Measurements from ENCODE around the gene RAB39B. TPM values are rescaled to one million over a fixed set of nuclear protein-coding genes. Genes with fewer than 3 reads are reported as not detected.
"Not testable (repeated sequence)": the region's sequence is repeated elsewhere in the genome, so short reads cannot be mapped to it uniquely, and the experiment has no call there.

The RAB39B gene
- total RNA-seq, 3 donors from 2014 or later = 0.32 to 1.3 (median 0.73) TPM

DNA sequence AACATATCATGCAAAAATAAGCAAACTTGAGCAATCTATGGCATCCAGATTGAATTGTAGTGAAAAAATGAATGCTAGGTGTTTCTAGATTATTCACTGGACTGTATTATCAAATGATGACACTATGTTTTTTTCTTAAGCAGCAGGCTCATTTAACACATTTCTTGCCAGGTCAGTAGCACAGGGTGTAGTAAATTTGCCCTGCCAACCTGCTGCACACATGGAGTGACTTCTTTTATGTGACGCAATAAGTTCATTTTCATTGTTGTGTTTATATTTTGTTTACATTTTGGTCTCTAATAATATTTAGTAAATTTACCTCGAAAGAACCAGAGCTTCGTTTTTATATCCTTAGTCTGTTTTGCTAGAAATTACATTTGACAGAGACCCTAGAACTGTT is 38.5 kb downstream of the RAB39B start:
- H3K36me3 ChIP-seq = no peaks in the 10 kb centered on the region

DNA sequence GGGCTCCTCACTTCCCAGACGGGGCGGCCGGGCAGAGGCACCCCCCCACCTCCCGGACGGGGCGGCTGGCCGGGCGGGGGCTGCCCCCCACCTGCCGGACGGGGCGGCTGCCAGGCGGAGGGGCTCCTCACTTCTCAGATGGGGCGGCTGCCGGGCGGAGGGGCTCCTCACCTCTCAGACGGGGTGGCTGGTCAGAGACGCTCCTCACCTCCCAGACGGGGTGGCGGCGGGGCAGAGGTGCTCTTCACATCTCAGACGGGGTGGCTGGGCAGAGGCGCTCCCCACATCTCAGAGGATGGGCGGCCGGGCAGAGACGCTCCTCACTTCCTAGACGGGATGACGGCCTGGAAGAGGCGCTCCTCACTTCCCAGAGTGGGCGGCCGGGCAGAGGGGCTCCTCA is 40.5 kb downstream of the RAB39B start:
- H3K4me1 ChIP-seq; H3K27me3 ChIP-seq; H3K36me3 ChIP-seq; H3K9me3 ChIP-seq; H3K4me3 ChIP-seq; DNase-seq (ENCODE audit: low spot score in 2 of 2); H3K27ac ChIP-seq: not testable (repeated sequence)
- intact Hi-C loops (cut with DNase I; ENCODE audit: low total_unique reads) = loop anchor here (10.0 kb wide), 1 partner anchor 1799 kb away; no protein-coding TSS in a partner anchor

More for the DNA sequence above, 38.5 kb downstream of the RAB39B start:
- Histone ChIP-seq H3K27ac (no peak overlapping the region), H3K27me3 (no peaks in the 10 kb centered on the region), H3K9me3 (no peaks in the 10 kb centered on the region), H3K4me3 (no peak overlapping the region), H3K4me1 (no peaks in the 10 kb centered on the region)
- DNase-seq (ENCODE audit: low spot score in 2 of 2) = no peak
- intact Hi-C loops (cut with DNase I; ENCODE audit: low total_unique reads) = loop anchor here (10.0 kb wide), 1 partner anchor 1801 kb away; no protein-coding TSS in a partner anchor
- TF ChIP-seq POLR2A (IDR thresholded peaks at IDR 0.05) (no peak), POLR2AphosphoS5 (IDR thresholded peaks at IDR 0.05) (no peak)
- TF ChIP-seq, protein P1, sequence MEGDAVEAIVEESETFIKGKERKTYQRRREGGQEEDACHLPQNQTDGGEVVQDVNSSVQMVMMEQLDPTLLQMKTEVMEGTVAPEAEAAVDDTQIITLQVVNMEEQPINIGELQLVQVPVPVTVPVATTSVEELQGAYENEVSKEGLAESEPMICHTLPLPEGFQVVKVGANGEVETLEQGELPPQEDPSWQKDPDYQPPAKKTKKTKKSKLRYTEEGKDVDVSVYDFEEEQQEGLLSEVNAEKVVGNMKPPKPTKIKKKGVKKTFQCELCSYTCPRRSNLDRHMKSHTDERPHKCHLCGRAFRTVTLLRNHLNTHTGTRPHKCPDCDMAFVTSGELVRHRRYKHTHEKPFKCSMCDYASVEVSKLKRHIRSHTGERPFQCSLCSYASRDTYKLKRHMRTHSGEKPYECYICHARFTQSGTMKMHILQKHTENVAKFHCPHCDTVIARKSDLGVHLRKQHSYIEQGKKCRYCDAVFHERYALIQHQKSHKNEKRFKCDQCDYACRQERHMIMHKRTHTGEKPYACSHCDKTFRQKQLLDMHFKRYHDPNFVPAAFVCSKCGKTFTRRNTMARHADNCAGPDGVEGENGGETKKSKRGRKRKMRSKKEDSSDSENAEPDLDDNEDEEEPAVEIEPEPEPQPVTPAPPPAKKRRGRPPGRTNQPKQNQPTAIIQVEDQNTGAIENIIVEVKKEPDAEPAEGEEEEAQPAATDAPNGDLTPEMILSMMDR (IDR thresholded peaks at IDR 0.05) = no peak

DNA sequence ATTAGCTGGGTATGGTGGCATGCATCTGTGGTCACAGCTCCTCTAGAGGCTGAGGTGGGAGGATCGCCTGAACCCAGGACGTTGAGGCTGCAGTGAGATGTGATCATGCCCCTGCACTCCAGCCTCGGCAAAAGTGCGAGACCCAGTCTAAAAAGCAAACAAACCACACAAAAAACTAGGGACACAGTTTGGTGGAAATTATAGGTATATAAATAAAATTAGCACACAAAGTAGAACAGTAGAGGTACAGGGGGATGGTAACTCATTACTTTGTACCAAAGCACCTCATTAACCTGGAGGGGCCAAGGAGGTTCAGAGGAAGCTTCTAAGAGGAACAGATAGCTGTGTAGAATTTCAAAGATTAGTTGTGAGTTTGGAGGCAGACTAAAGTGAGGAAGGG is 42.9 kb downstream of the RAB39B start:
- no peak for DNase-seq (ENCODE audit: low spot score in 2 of 2)
- Histone ChIP-seq H3K9me3 (no peaks in the 10 kb centered on the region), H3K36me3 (no peaks in the 10 kb centered on the region), H3K4me1 (no peaks in the 10 kb centered on the region), H3K27me3 (no peaks in the 10 kb centered on the region), H3K27ac (no peak overlapping the region), H3K4me3 (no peak overlapping the region)
- TF ChIP-seq, protein P1 (IDR thresholded peaks at IDR 0.05) = no peak
- no peak for TF ChIP-seq POLR2AphosphoS5 (IDR thresholded peaks at IDR 0.05)
- no peak for TF ChIP-seq POLR2A (IDR thresholded peaks at IDR 0.05)
- intact Hi-C loops (cut with DNase I; ENCODE audit: low total_unique reads) = loop anchor here (10.0 kb wide), 1 partner anchor 1797 kb away; no protein-coding TSS in a partner anchor

DNA sequence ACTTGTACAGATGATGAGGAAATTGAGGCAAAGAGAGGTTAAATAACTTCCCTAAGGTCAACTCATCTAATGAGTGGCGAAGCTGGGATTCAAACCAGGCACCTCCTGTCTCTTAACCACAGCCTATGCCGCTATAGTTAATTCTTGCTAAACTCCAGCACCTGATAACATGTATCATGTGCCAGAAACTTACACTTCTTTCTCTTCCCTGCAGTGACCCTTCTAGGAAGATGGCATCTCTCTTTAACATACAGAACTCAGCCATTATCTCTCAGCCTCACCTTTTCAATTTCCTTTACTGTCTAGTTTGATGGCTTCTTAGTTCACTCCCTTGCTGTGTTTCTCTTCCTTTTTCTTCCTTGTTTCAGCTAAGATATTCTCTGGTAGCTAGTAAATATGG is 45.5 kb downstream of the RAB39B start:
- H3K4me3 ChIP-seq = no peak overlapping the region
- no peaks in the 10 kb centered on the region for H3K9me3 ChIP-seq
- H3K4me1 ChIP-seq = no peaks in the 10 kb centered on the region
- intact Hi-C loops (cut with DNase I; ENCODE audit: low total_unique reads) = loop anchor here (5.0 kb wide), 1 partner anchor 89 kb away; no protein-coding TSS in a partner anchor
- no peaks in the 10 kb centered on the region for H3K36me3 ChIP-seq
- TF ChIP-seq, protein P1 (IDR thresholded peaks at IDR 0.05) = no peak
- TF ChIP-seq POLR2A (IDR thresholded peaks at IDR 0.05) (no peak), POLR2AphosphoS5 (IDR thresholded peaks at IDR 0.05) (no peak)
- no peaks in the 10 kb centered on the region for H3K27me3 ChIP-seq
- no peak overlapping the region for H3K27ac ChIP-seq
- DNase-seq (ENCODE audit: low spot score in 2 of 2) = no peak

DNA sequence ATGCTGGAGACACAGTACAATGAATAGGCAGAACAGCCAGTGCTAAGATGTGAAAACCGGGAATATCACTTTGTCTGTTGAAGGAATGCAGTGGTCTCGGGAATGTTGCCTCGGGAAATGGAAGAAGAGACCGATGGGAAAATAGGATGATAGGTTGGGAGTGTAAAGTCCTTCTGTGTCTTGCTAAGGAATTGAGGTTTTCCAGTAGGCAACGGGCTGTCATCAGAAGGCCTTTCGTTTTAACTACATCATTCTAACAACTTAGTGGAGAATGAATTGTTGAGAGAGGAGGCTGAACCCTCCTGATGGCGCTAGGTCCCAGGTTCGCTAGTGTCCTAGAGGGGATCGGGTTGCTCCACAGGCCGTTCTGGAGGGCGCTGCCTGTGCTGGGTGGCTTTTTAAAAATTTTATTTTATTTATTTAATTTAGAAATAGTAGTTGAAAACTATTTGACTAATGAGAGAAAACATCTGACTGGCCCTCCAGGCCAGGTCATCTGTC is 47.3 kb downstream of the RAB39B start:
- DNase-seq (ENCODE audit: low spot score in 2 of 2) = no peak
- peak overlapping the region; percentile 67 to 88 (median 74) for H3K4me3 ChIP-seq

More for the DNA sequence above, 47.3 kb downstream of the RAB39B start:
- H3K36me3 ChIP-seq = no peaks in the 10 kb centered on the region
- H3K9me3 ChIP-seq = no peaks in the 10 kb centered on the region
- peak overlapping the region; percentile 87 to 96 for H3K27ac ChIP-seq
- no peaks in the 10 kb centered on the region for H3K27me3 ChIP-seq
- intact Hi-C loops (cut with DNase I; ENCODE audit: low total_unique reads) = loop anchor here (5.0 kb wide), 1 partner anchor 90 kb away; no protein-coding TSS in a partner anchor
- TF ChIP-seq, protein P1 (IDR thresholded peaks at IDR 0.05) = no peak
- no peak for TF ChIP-seq POLR2AphosphoS5 (IDR thresholded peaks at IDR 0.05)
- no peak for TF ChIP-seq POLR2A (IDR thresholded peaks at IDR 0.05)
- H3K4me1 ChIP-seq = no peaks in the 10 kb centered on the region

All from breast epithelium (tissue), 4 donors.